K562 (cell line): ENCODE results near the gene IPPK.

Source experiments
- SMC3 ChIP-seq: conservative IDR thresholded peaks from 2 replicates; pipeline ENCODE4 v1.6.1; 2011; ENCODE audit warnings: low read depth, low read length, improper control_type of control experiment; ENCODE audit not compliant: insufficient read depth
- SP1 ChIP-seq: sonication (generic); formaldehyde crosslinking; IDR thresholded peaks from 2 replicates; pipeline ENCODE4 v1.8.1; 2022; ENCODE audit warnings: mild to moderate bottlenecking, missing genetic modification reagents
- TF ChIP-seq, protein P1 (sequence below): sonication (generic); formaldehyde crosslinking; IDR thresholded peaks from 2 replicates; pipeline ENCODE4 v1.9.0; 2022; ENCODE audit warnings: mild to moderate bottlenecking, missing genetic modification reagents

DNA sequence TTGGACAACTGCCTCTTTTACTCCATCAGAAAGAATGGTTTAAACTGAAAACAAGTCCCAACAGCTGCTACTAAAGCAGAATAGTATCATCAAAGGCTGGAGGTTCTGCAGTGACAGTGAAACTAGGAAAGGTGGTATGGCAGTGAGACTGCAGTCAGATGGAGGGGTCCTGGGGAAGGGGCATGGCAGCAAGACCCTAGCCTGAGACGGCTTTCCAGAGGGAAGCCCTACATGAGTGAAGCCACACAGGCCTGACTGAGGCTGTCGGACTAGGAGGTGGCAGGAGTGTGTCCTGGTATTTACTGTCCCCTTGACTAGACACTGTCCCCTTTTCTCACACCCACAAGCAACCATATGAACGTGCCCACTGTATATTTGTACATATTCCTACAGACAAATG, 40.4 kb upstream of the IPPK start:
- TF ChIP-seq SP1 (CRISPR knock-in tag) (no peak), SMC3 (no peak)
- TF ChIP-seq, protein P1, sequence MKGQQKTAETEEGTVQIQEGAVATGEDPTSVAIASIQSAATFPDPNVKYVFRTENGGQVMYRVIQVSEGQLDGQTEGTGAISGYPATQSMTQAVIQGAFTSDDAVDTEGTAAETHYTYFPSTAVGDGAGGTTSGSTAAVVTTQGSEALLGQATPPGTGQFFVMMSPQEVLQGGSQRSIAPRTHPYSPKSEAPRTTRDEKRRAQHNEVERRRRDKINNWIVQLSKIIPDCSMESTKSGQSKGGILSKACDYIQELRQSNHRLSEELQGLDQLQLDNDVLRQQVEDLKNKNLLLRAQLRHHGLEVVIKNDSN (CRISPR knock-in tag), result no peak
